Colon (tissue), 2 donors: ENCODE measurements around the gene SPHK1.

Experiments
- FAIRE-seq: peaks from 2 replicates; lab custom pipeline; 2012; peaks lifted over from hg19 to GRCh38; lab: Jason Lieb, UNC
- donor health status: control.
- donor health status: control.

SPHK1 gene

DNA sequence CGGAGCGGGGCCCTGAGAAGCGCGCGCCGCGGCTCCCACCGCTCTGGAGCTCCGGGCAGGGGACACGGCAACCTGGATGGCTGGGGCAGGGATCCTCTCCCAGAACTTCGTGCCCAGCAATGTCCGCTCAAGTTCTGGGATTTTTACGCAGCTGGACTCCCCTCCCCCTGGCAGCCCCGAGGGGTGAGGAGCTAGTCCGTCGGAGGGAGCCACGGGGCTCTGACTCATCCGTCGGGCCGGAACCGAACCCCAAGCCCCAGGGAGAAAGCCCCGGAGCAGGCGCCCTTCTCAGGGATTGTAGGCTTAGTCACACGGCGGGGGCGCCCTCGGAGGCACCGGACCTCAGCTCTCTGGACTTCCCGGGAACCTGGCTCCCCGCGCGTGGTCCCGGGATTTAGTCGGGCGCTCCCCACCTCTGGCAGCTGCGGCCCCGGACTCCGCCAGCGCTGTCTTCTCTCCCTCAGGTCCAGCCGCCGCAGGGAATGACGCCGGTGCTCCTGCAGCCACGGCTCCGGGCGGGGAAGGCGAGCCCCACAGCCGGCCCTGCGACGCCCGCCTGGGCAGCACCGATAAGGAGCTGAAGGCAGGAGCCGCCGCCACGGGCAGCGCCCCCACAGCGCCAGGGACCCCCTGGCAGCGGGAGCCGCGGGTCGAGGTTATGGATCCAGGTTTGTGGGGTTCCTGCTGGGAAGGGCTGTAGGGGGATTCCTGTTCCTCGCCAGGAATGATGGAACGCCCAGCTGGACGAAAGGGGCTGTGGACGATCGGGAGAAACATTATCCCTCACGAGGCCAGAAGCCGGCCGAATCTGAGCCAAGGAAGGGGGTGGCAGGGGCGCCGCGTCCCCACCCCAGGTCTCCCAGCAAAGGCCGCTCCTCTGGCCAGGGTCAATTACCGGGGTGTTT, 830 bp downstream of the SPHK1 start:
- FAIRE-seq = no peak

DNA sequence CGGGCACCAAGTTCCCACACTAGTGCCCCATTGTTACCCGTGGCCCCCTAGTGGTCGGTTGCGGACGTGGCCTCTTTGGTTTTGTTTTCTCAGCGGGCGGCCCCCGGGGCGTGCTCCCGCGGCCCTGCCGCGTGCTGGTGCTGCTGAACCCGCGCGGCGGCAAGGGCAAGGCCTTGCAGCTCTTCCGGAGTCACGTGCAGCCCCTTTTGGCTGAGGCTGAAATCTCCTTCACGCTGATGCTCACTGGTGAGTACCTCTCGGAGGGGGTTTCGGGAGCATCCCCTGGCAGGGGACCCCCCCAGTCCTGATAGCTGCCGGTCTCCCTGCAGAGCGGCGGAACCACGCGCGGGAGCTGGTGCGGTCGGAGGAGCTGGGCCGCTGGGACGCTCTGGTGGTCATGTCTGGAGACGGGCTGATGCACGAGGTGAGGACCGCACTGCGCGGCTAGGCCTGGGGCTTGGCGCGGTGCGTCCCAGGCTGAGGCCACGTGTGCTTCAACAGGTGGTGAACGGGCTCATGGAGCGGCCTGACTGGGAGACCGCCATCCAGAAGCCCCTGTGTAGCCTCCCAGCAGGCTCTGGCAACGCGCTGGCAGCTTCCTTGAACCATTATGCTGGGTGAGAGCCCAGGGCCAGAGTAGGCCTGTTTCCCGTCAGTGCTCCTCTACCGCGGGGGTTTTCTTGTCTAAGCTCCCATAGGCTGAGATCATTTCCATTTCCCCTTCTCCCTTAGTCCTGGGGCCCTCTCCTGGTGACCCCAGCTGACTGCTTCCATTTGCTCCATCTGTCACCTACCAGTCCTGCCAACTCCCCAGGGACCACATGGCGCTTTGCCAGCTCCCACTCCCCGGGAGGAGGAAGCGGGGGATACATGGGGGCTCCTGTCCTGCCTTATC, 1.7 kb downstream of the SPHK1 start:
- no peak for FAIRE-seq

- FAIRE-seq = no peak
These were observed 2.8 kb downstream of the SPHK1 start for GRCh38 chr17:76386966-76387765.

DNA sequence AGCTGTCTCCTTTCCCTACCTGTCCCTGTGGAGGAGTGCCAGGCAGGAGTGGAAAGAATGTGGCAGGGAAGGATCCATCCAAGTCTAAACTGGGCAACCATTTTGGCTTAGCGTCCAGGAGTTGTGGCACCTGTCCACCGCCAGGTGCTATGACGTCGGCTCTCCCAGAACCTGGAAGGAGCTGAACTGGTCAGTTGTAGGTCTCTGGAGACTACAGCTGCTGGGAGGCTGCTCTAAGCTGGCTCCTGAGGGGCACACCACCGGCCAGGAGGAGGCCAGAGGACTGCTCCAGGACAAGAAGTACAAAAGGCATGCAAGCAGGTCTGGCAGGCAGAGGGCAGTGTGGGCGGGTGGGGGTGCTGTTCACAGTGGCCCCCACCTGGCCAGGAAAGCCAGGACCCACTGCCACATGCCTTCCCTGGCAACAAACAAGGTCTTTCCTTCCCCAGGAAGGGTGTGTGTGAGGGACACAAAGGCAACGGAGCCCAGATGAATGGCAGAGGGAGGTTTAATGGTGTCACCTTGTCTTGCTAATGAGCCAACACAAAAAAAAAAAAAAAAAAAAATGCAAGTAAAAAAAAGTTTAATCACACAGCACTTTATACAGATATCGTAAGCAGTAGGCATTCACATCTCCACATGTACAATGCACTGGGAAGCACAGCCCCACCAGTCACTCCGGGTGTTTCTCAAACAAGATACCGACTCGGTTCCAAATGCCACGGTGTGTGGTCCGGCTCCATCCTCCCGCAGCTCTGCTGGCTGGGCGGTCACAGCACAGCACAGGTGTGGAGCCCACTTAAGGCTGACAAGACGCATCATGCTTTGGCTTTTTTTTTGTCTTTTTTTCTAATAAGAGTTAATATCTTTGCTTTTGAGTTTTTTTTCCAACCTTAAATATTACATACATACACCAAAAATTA, 4.8 kb downstream of the SPHK1 start:
- no peak for FAIRE-seq

DNA sequence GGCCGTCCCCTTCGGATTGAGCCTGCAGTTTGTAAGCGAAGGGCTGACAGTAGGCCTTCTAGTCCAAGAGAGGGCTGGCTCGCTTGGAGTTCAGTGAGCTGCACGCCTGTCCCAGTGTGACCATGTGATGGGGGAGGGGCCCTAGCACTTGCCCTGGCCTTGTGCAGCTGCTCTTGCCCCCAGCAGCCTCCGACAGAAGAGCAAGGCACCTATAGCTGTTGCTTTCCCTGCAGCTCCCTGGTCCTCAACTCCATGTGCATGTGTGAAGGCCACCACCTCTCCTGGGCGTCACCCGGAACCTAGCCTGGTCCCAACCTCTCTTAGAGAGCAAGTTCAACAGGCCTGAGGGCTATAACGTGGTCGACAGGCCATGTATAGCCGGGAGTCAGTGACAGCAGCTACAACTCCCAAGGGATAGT, 5.6 kb downstream of the SPHK1 start:
- no peak for FAIRE-seq

GRCh38 chr17:76391200-76391715, 6.8 kb downstream of the SPHK1 start:
- no peak for FAIRE-seq

DNA sequence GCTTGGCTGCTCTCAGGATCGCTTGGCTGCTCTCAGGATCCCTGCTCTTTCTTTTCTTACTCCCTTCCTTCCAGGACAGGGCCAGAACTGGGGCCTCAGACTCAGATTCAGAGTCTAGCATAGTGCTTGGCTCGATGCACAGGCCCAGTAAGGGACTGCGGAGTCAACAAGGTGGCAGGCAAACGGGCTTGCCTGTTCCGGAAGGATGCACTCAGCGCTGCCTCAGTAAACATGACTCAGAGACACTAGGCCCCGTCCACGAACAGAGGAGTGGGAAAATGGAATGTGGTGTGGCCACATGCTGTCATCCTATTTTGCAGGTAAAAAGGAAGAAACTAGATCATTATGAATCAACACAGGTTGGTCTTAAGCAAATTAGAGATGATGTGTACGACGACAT, 9.8 kb downstream of the SPHK1 start:
- no peak for FAIRE-seq

DNA sequence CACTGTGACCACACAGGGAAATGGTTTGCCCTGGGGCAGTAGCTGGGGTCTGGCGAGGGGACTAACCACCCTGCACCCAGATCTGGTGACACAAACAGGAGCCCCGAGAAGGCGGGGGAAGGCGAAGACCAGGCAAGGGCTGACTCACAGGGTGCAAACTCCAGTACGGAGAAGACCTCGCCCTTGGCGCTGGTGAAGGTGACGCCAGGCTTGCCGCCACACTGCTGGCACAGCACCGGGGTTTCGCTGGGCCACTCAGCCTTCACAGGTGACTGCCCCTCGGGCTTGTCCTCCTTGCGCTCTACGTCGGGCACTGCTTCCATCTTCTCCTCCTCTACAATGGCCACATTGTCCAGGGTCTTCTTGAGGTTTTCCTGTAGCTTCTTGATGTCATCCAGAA, 11.6 kb downstream of the SPHK1 start:
- FAIRE-seq = no peak

GRCh38 chr17:76397184-76397583, 12.8 kb downstream of the SPHK1 start:
- FAIRE-seq = no peak

GRCh38 chr17:76397687-76398522, 13.5 kb downstream of the SPHK1 start:
- no peak for FAIRE-seq

DNA sequence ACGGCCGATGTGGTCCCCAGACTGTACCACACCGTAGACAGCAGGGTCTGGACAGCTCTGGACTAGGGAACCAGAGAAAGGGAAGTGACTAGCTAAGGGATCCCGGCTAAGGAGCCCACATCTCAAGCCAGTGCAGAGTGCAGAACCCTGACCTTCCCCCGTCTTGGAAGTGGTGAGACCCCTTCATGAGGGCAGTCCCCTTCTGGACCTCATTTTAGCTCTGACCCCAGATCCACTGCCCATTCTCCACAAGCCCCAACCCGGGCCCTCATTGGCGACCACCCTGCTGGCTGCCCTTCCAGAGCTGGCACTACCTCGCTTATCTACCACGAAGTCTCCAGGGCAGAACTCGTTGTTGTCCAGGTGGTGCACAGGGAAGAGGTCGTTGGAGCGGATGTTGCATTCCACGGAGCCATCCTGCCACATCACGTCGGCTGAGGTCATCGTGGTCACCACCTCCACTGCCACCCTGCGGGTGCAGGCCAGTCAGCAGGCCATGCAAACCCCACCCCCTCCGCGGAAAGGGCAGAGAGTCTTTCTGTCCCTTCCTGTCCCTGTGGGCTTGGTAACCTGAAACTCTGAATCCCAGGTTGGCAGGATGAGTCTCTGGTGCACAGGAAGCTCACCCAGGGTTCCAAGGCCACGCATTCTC, 14.2 kb downstream of the SPHK1 start:
- no peak for FAIRE-seq

DNA sequence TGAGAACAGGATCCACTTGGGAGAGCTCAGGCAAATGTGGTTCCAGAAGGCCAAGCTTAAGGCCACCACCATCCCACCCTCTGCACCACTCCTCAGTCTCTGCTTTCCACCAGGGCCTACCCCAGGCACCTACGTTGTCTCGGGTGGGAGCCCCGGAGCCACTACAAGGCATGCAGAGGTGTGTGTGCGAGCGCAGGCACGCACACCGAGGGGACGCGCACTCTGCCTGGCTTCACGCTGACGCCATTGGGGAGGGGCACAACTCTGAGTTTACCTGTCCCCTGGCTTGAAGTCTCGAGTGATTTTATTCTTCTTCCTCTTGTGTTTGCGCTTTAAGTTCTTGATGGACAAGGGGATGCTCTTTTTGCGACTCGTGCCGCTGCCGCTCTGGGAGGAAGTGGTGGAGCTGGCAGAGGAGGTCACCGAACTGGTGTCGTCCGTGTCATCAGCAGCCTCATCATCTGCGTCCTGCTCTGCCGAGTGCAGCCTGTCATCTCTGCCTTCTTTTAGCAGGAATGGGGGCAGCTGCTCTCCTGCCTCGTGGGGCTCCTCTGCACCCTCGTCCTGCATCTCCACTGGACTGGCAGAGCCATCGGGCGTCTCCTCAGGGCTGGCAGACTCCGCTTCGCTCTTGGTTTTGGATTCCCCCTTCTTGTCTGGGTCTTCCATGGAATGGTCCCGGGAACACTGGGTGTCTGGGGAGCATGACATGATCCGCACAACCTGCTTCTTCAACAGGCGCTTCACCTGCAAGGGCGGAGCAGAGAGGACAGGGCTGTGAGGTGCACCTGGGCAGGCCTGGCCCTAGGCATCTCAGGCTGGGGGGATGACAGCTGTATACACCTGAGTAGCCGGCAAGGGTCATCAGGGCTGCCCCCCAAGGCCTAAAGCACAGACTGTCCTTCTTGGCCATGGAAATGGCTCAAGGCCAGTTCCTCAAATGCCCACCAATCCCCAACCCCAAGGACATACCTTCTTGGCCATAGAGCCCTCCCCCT, 15.1 kb downstream of the SPHK1 start:
- no peak for FAIRE-seq

DNA sequence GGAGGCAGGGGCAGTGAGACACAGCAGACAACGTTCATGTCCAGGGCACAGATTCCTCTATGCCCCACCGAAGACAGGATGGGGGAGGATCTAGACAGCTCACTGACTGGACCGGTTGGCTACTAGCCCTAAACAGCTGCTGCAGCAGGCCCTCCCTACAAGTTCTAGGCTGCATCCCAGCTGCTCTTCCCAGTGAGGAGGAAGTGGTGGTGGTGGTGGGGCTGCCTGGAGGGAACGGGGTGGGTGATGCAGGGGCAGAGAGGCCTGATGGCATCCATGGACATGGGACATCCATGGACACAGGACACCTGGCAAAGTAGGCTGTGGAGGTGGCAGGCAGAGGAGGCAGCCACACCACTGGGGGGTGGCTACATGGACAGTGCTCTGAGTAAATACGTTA, 18.3 kb downstream of the SPHK1 start:
- FAIRE-seq = no peak

DNA sequence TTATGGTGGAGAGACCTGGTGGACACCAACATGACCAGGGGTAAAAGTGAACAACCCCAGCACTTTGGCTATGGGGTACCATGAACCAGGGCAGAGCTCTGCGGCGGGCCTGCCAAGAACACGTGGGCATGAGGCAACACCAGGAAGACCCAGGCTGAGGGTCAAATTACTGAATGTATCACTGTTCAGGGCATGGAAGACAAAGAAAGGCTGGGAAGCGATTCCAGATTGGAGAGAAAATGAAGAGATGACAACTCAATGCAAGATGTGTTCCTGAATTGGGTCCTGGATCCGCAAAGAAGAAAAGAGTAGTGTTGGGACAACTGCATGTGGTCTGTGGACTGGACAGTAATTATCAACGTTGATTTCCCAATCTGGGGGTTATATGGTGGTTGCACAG, 19.8 kb downstream of the SPHK1 start:
- no peak for FAIRE-seq

DNA sequence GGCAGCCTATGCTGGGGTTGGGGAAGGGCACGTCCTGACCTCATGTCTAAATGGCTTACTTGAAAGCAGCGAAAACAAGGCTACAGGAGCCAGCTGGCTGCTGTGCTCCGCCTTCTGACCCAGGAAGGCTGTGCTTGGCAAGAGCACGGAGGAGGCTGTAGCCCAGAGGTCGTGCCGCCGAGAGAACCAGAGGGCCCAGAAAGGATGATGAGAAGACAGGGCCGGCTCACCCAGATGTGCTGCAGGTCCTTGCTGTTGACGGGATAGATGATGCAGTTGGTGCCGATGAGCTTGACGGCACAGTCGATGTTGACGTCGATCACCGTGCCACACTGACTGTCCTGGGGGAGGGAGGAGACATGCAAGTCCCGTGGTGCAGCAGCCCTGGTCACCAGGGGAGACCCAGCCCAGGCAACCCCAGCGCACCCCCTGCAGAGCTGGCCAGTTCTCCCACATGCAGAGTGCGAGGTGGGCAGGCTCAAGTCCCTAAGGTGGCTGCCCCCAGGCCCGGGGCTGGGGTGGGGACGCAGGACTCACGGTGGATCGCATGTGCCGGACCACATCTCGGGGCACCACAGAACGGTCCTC, 20.7 kb downstream of the SPHK1 start:
- FAIRE-seq = no peak

DNA sequence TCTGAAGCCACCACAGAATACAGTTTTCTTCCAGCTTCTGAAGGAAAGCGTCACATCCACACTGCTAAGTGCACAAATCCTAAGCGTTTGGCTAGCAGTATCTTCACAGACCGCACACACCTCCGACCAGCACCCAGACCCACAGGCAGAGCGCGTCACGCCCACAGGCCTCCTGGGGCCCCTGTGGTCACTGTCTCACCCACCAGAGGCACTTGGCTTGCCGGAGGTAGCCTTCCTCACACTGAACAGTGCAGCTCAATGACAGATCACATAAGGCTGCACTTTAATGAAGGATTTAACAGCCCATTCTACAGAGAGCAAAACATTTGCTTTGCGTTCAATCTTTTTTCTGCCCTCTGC, 21.2 kb downstream of the SPHK1 start:
- FAIRE-seq = no peak

GRCh38 chr17:76405967-76406647, 21.7 kb downstream of the SPHK1 start:
- FAIRE-seq = no peak
